Activated naive CD4-positive, alpha-beta T cell treated with anti-CD3 and anti-CD28 coated beads for 36 hours (primary cell): ENCODE measurements around the gene SLC38A3. TPM values are rescaled to one million over a fixed set of nuclear protein-coding genes. Genes with fewer than 3 reads are reported as not detected.

Experiments used
- CTCF ChIA-PET: fragments of 350-600 bp; sonication (Branson Sonifier 250); formaldehyde crosslinking; loops from one replicate; lab custom pipeline; 2021; ENCODE audit warnings: antibody characterized with exemption; lab: Charles Lee
- DNase-seq: peaks from one replicate; pipeline ENCODE4 v3.0.0-alpha.2; 2020
- H3K27ac Mint-ChIP-seq: one replicate; pipeline ENCODE4 v1.8.0; 2021; ENCODE audit warnings: mild to moderate bottlenecking, mixed read lengths
- H3K27me3 Mint-ChIP-seq: one replicate; pipeline ENCODE4 v1.8.0; 2021; ENCODE audit warnings: low read depth, mixed read lengths
- H3K36me3 Mint-ChIP-seq: one replicate; pipeline ENCODE4 v1.8.0; 2021; ENCODE audit warnings: low read depth, mixed read lengths
- H3K4me1 Mint-ChIP-seq: one replicate; pipeline ENCODE4 v1.8.0; 2021; ENCODE audit warnings: low read depth, mixed read lengths
- H3K4me3 Mint-ChIP-seq: one replicate; pipeline ENCODE4 v1.8.0; 2021; ENCODE audit warnings: mild to moderate bottlenecking, moderate library complexity, mixed read lengths
- H3K9me3 Mint-ChIP-seq: one replicate; pipeline ENCODE4 v1.8.0; 2021; ENCODE audit warnings: mixed read lengths
- intact Hi-C: fragments of 100-400 bp; cut with micrococcal nuclease; formaldehyde crosslinking; loops from one replicate; pipeline ENCODE4 v1.15.1; 2023
- total RNA-seq, 2 experiments: library from RNA; stranded (reverse); gene quantifications; one replicate each; pipeline ENCODE4 v1.2.3, GENCODE V29; 2021

Gene SLC38A3
- total RNA-seq, 2 experiments from 2014 or later: not detected

DNA sequence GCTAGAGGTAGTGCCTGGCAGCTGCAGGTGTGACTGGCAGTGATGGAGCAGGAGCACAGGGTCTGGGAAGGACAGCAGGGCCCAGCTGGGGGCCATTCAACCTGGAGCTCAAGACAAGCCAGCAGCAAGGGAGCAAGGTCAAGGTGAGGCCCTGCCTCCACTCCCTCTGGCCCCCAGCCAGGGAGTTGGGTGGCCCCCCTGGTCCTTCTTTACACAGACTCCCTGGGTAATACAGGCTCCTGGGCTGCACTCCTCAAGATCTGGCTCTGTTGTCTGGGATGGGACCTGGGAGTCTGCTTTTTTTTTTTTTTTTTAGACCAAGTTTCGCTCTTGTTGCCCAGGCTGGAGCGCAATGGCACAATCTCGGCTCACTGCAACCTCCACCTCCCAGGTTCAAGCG is 45.4 kb downstream of the SLC38A3 start:
- Mint-ChIP-seq H3K4me3 (no peak overlapping the region), H3K36me3 (peaks cover 8% of the 10 kb centered on the region)

DNA sequence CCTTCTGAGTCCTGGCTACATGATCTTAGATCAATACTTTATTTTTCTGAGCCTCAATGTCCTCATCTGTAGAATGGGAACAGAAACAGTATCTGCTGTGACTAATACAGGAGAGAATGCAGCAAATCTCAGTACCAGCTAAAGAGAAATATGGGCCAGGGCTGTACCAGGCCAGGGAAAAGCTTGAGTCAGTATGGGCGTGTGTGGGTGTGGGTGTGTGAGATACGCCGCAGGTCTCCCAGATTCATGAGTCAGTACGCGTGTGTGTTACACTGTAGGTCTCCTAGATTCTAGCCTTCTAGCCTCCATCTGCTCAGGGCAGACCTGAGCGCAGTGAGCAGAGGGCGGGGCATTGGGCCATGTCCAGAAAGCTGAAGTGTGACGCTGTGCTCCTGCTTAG is 46.1 kb downstream of the SLC38A3 start:
- Mint-ChIP-seq H3K36me3 (peaks cover 8% of the 10 kb centered on the region), H3K27ac (peak overlapping the region; percentile 66), H3K9me3 (no peaks in the 10 kb centered on the region), H3K27me3 (no peaks in the 10 kb centered on the region), H3K4me3 (no peak overlapping the region), H3K4me1 (peaks cover 41% of the 10 kb centered on the region)
- intact Hi-C loops: no loop called here
- CTCF ChIA-PET: interaction anchor here (1.0 to 1.5 kb wide), 5 partner anchors 10 to 27 kb away, joined by 4 to 10 read pairs (median 5); no protein-coding TSS in a partner anchor
- peak; percentile 31 for DNase-seq

More for the DNA sequence above, 45.4 kb downstream of the SLC38A3 start:
- peaks cover 45% of the 10 kb centered on the region for H3K4me1 Mint-ChIP-seq
- intact Hi-C loops: no loop called here
- no peak for DNase-seq
- no peaks in the 10 kb centered on the region for H3K9me3 Mint-ChIP-seq
- CTCF ChIA-PET: interaction anchor here (0.9 to 4.9 kb wide), 6 partner anchors 10 to 58 kb away, joined by 3 to 38 read pairs (median 4); no protein-coding TSS in a partner anchor
- peak overlapping the region; percentile 66 for H3K27ac Mint-ChIP-seq
- H3K27me3 Mint-ChIP-seq: no peaks in the 10 kb centered on the region

DNA sequence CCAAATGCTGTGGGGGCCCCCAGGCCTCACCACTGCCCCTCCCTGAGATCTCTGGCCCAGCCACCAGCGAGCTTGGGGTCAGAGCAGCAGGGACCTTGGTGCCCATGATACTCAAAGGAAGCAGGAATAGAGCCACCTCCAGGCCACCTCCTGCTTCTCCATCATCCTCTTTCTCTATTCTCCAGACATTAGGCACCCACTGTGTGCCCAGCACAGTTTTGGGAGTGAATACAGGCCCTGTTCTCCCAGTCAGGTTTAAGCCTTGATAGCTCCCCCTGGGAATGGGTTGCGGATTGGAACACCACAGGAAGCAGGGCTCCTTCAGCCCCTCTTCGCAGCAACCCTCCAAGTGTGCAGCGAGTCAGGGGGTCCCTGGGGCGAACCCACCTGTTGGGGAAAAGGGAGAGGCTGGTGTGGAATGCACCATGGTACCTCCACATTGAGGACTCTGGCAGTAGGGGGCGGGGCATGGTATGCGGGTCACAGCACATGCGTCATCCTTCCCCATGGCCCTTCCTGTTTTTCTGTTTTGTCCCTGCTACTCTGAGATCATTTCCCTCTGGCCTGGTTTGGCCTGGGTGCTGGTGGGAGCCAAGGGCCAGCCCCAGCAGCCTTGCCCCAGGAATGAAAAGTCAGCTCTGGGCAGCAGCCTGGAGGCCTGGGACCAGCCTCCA is 49.6 kb downstream of the SLC38A3 start:
- CTCF ChIA-PET: interaction anchor here (1.8 to 3.3 kb wide), 2 partner anchors 8 to 60 kb away, joined by 5 to 28 read pairs; no protein-coding TSS in a partner anchor
- Mint-ChIP-seq H3K4me1 (peaks cover 21% of the 10 kb centered on the region), H3K27me3 (no peaks in the 10 kb centered on the region), H3K9me3 (no peaks in the 10 kb centered on the region), H3K4me3 (no peak overlapping the region), H3K27ac (no peak overlapping the region), H3K36me3 (peaks cover 21% of the 10 kb centered on the region)
- DNase-seq: no peak
- intact Hi-C loops: no loop called here

DNA sequence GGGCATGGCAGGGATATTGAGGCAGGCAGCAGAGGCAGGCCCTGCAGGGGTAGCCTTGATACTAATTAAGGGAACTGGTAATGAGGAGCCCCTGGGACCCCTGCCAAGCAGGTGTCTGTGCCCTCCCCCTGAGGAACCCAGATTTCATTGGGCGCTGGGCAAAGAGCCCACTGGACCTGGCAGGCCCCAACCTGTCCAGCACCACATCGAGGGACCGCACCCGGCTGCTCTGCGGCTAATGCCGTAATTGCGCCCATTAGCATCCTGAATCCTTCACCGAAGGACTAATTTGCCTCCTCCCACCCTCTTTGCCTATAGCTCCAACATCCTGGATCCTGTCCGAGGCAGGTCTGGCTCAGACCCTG is 50.2 kb downstream of the SLC38A3 start:
- peaks cover 21% of the 10 kb centered on the region for H3K36me3 Mint-ChIP-seq
- H3K27ac Mint-ChIP-seq: no peak overlapping the region
- intact Hi-C loops: no loop called here
- CTCF ChIA-PET: interaction anchor here (0.6 to 3.3 kb wide), 4 partner anchors 9 to 61 kb away, joined by 3 to 28 read pairs (median 4); no protein-coding TSS in a partner anchor
- H3K27me3 Mint-ChIP-seq: no peaks in the 10 kb centered on the region
- H3K9me3 Mint-ChIP-seq: no peaks in the 10 kb centered on the region
- no peak for DNase-seq
- H3K4me3 Mint-ChIP-seq: no peak overlapping the region
- peaks cover 18% of the 10 kb centered on the region for H3K4me1 Mint-ChIP-seq

DNA sequence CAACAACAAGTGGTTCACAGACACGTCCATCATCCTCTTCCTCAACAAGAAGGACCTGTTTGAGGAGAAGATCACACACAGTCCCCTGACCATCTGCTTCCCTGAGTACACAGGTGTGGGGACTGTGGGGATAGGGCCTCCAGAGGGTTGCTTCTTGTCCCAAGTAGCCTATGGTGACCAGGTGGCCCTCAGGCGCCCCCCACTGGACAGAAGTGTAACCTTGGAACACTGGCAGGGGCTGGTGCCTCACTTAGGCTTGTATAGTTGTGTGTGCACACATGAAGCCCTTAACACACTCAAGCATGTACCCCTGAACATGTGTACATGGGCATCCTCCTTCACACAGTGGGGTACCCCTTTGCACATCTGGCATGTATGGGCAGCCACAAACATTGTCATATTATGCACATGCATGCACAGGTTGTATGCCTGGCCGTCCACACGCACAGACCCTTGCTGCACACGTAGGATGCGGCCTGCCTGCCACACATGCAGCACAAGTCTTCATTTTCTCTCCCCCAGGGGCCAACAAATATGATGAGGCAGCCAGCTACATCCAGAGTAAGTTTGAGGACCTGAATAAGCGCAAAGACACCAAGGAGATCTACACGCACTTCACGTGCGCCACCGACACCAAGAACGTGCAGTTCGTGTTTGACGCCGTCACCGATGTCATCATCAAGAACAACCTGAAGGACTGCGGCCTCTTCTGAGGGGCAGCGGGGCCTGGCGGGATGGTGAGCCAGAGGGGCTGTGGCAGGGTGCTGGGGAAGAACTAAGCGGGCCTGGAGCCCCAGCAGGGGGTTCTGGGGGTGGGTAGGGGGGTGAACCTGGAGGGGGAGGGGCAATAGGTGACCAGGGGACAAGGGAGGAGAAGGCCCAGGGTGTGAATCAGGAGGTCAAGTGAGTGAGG is 52.2 kb downstream of the SLC38A3 start:
- Mint-ChIP-seq H3K27ac (no peak overlapping the region), H3K27me3 (no peaks in the 10 kb centered on the region), H3K4me3 (no peak overlapping the region), H3K36me3 (peaks cover 17% of the 10 kb centered on the region), H3K4me1 (peaks cover 6% of the 10 kb centered on the region), H3K9me3 (no peaks in the 10 kb centered on the region)
- peak; percentile 68 for DNase-seq
- CTCF ChIA-PET: interaction anchor here (0.6 to 3.3 kb wide), 10 partner anchors 10 to 219 kb away, joined by 3 to 28 read pairs (median 3); partner anchors contain the start of genes HYAL2, LSMEM2 and TUSC2
- intact Hi-C loops: no loop called here

DNA sequence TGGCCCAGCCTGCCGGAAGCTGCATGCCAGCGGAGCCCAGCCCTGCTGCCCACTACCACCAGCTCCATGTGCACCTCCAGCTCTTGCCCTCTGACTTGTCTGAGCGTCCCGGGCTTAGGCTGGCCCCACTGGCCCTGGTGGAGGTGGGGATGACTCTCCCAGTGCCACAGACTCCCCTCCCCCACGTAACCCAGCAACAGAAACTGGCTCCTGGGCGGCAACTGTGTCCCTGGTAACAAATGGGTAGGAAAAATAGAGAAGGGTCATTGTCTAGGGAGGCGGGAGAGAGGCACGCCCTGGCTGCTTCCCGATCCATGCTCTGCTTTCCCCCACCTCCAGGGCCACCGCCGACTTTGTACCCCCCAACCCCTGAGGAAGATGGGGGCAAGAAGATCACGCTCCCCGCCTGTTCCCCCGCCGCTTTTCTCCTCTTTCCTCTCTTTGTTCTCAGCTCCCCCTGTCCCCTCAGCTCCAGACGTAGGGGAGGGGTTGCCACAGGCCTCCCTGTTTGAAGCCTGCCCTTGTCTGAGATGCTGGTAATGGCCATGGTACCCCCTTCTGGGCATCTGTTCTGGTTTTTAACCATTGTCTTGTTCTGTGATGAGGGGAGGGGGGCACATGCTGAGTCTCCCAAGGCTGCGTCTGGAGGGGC is 53.1 kb downstream of the SLC38A3 start:
- H3K36me3 Mint-ChIP-seq: peaks cover 17% of the 10 kb centered on the region
- peaks cover 5% of the 10 kb centered on the region for H3K4me1 Mint-ChIP-seq
- H3K27me3 Mint-ChIP-seq: no peaks in the 10 kb centered on the region
- no peak overlapping the region for H3K4me3 Mint-ChIP-seq
- H3K27ac Mint-ChIP-seq: peak overlapping the region; percentile 39
- no peaks in the 10 kb centered on the region for H3K9me3 Mint-ChIP-seq
- no peak for DNase-seq
- CTCF ChIA-PET: interaction anchor here (1.3 to 3.4 kb wide), 5 partner anchors 15 to 66 kb away, joined by 3 to 10 read pairs (median 6); partner anchors contain the start of gene HYAL2
- intact Hi-C loops: no loop called here

DNA sequence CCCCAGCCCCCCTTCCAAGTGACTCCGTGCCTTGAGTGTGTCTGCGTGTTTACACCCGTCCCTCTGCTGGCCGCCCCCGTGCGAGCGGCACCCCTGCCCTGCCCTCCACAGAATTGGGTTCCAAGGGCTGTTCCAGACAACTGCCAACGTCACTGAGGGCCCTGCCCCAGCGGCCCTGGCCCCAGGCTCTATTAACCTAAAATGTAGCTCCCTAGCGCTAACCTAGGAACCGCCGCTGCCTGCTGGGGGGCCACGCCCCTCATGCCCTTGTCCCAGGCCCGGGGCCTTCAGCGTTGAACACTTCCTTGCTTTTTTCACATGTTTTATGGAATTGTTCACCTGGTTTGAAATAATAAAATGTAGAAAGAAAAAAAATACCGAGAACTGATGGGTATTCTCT is 53.9 kb downstream of the SLC38A3 start:
- H3K36me3 Mint-ChIP-seq: peaks cover 15% of the 10 kb centered on the region

DNA sequence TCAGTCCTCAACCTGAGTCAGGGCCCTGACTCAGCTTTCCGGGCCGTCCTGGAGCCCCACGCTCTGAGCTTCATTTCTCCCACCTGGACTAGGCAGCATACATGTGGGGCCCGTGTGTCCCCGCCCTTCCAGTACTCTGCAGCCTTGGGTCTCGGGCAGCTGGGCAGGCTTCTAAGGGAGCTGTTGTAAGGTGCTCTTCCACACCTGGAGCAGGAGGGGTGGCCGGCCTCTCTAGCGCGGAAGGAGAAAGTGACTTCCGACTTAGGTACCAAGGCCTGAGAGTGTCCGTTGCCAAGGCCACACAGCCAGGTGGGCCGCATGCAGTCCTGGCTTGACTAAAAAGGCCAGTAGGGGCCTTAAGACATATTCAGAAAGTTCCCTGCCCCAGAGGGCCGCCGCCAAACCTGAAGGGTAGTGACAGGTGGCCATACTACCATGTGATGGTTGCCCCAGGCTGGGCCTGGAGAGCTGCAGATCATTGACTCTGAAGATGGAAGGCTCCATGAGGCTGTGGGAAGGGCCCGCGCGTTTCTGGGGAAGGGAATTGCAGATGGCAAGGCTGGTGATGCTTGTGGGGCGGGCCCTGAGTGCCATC is 54.5 kb downstream of the SLC38A3 start:
- Mint-ChIP-seq H3K27me3 (no peaks in the 10 kb centered on the region), H3K4me3 (peak overlapping the region; percentile 62), H3K27ac (peak overlapping the region; percentile 69), H3K4me1 (peaks cover 4% of the 10 kb centered on the region), H3K36me3 (peaks cover 15% of the 10 kb centered on the region), H3K9me3 (no peaks in the 10 kb centered on the region)
- CTCF ChIA-PET: interaction anchor here (0.7 to 3.7 kb wide), 11 partner anchors 8 to 94 kb away, joined by 3 to 38 read pairs (median 4); partner anchors contain the start of gene GNAI2
- DNase-seq: no peak
- intact Hi-C loops: loop anchor here (1.0 kb wide), 3 partner anchors 13 to 32 kb away; no protein-coding TSS in a partner anchor

More for the DNA sequence above, 53.9 kb downstream of the SLC38A3 start:
- Mint-ChIP-seq H3K4me3 (no peak overlapping the region), H3K27ac (no peak overlapping the region), H3K9me3 (no peaks in the 10 kb centered on the region), H3K4me1 (peaks cover 4% of the 10 kb centered on the region), H3K27me3 (no peaks in the 10 kb centered on the region)
- intact Hi-C loops: no loop called here
- CTCF ChIA-PET: interaction anchor here (0.7 to 3.7 kb wide), 11 partner anchors 9 to 94 kb away, joined by 3 to 38 read pairs (median 4); partner anchors contain the start of genes GNAI2 and HYAL2
- no peak for DNase-seq

DNA sequence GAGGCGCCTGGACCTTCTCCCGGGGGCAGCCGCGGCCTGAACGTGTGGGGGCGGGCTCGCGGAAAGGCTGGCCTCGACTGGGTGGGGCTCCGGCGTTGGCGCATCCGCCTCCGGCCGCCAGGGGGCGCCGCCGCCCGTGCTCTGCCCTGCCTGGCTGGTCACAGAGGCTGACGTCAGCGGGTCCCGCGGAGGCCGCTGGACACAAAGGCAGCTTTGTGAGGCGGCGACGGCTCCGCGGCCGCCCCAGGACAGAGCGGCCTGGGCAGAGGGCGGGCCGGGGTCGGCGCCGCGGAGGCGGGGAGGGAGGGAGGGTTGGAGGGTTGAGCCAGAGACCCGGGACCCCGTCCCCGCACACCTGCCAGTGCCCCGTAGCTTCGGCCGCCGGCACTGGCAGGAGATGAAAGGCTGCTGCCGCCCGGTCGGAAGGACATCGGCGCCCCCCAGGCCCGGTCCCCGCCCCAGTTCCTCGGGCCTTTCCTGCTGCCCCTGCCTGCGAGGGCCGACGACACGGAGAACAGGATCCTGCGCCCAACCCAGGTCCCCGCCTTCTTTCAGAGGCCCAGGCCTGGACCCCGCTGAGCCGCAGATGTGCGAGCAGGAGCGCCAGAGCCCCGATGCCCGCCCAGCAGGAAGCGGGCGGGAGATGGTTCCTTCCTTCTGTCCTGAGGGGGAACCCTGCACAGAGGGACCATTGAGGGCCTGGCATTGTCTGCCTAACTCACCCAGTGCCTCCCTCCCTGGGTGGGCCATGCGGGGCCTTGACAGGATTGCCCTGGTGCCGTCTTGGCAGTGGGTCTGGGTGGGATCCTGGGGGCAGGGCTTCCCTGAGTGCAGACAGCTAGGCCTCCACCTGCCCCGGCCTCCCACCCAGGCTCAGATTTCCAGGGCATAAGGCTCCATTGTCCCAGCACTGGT is 55.2 kb downstream of the SLC38A3 start:
- peaks cover 4% of the 10 kb centered on the region for H3K4me1 Mint-ChIP-seq
- H3K36me3 Mint-ChIP-seq: peaks cover 15% of the 10 kb centered on the region
- intact Hi-C loops: loop anchor here (1.0 kb wide), 3 partner anchors 13 to 33 kb away; no protein-coding TSS in a partner anchor
- peak overlapping the region; percentile 69 for H3K27ac Mint-ChIP-seq
- no peaks in the 10 kb centered on the region for H3K9me3 Mint-ChIP-seq
- H3K27me3 Mint-ChIP-seq: no peaks in the 10 kb centered on the region
- peak; percentile 88 for DNase-seq
- CTCF ChIA-PET: interaction anchor here (0.6 to 3.7 kb wide), 9 partner anchors 12 to 68 kb away, joined by 3 to 38 read pairs (median 4); partner anchors contain the start of gene GNAI2
- peak overlapping the region; percentile 66 for H3K4me3 Mint-ChIP-seq

DNA sequence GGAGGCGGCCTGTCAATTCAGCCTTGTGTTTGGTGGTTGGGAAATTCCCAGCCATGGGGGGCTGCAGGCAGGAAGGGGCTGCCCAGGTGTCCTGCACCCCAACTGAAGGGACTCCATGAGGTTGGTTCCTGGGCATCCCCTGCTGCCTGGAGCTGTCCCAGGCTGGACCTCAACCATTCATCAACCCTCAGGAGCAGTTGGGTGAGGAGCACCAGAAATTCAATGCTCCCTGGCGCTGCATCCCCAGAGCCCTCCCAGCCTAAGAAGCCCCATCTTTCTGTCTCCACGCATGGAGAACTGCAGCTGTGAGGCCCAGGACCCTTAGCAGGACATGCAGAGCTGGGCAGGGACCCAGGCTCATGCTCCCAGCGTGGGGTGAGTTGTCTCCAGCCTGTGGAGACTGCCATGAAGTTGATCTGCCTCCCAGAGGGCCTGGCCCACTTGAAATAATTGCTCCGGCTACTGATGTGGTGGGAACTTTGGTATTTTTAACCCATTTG is 55.9 kb downstream of the SLC38A3 start:
- H3K36me3 Mint-ChIP-seq: peaks cover 15% of the 10 kb centered on the region
- no peak overlapping the region for H3K4me3 Mint-ChIP-seq
- CTCF ChIA-PET: interaction anchor here (1.0 to 3.7 kb wide), 4 partner anchors 13 to 34 kb away, joined by 4 to 38 read pairs (median 6); no protein-coding TSS in a partner anchor
- no peak for DNase-seq
- H3K4me1 Mint-ChIP-seq: peaks cover 4% of the 10 kb centered on the region
- H3K27ac Mint-ChIP-seq: no peak overlapping the region
- peaks cover 5% of the 10 kb centered on the region for H3K27me3 Mint-ChIP-seq
- no peaks in the 10 kb centered on the region for H3K9me3 Mint-ChIP-seq
- intact Hi-C loops: loop anchor here (1.0 kb wide), 3 partner anchors 12 to 34 kb away; no protein-coding TSS in a partner anchor
